Vagina (tissue), 2 donors: ENCODE results near the gene TCAF1.
"Not testable (repeated sequence)": the region's sequence is repeated elsewhere in the genome, so short reads cannot be mapped to it uniquely, and the experiment has no call there.

ENCODE experiments used
- POLR2AphosphoS5 ChIP-seq, 2 donors: sonication (generic); formaldehyde crosslinking; IDR thresholded peaks; one replicate each; pipeline ENCODE4 v1.9.0; 2017; ENCODE audit warnings: antibody characterized with exemption in 2 of 2, mild to moderate bottlenecking in 2 of 2, low read depth in 1 of 2; ENCODE audit not compliant: insufficient read depth in 1 of 2
- TF ChIP-seq, protein P1 (sequence below), 3 experiments: fragments of 450-650 bp in 2 of 3; fragments of 200-600 bp in 1 of 3; sonication (generic) in 1 of 3; IDR thresholded peaks; one replicate each; pipeline ENCODE4 v1.5.1; 2017 to 2019; ENCODE audit warnings: antibody characterized with exemption in 3 of 3, mild to moderate bottlenecking in 2 of 3, moderate library complexity in 2 of 3

DNA sequence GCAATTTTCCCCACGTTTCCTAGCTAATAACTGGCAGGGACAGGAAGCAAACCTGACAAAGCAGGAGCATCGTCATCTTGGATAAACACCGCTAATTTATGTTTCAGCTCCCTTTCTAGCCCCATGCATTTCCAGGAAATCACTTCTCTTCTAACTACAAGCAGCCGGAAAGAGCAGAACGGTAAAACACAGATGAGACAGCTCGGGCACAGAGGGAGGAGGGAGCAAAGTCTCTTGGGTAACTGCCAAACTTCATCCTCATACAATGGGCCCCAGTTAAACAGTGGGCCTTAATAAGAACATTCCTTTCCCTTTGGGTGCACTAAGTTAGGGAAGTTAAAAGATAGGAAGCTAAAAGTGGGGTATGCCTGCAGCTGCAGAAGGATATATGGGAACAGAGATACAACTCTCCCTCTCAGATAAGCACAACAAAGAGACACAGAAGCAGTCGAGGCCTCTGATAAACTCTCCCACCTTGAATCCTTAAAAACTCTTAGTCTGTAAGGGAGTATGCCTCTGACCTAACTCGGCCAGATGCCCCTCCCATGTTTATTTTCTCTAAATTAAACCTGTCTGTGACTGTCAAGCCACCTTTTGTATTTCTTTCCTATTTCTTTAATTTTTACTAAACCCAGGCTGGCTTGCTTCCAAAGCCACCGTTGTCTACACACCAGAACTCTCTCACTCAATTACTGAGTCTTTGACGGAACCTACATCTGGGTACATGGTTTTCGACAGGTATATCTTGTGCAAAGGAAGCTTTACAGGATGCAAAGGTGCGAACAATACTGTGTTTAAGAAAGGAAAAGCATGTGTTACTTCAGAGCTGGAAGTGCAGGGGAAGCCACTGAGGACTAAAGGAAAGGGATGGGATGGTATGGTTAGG lies 80.3 kb downstream of the TCAF1 start:
- TF ChIP-seq, protein P1, sequence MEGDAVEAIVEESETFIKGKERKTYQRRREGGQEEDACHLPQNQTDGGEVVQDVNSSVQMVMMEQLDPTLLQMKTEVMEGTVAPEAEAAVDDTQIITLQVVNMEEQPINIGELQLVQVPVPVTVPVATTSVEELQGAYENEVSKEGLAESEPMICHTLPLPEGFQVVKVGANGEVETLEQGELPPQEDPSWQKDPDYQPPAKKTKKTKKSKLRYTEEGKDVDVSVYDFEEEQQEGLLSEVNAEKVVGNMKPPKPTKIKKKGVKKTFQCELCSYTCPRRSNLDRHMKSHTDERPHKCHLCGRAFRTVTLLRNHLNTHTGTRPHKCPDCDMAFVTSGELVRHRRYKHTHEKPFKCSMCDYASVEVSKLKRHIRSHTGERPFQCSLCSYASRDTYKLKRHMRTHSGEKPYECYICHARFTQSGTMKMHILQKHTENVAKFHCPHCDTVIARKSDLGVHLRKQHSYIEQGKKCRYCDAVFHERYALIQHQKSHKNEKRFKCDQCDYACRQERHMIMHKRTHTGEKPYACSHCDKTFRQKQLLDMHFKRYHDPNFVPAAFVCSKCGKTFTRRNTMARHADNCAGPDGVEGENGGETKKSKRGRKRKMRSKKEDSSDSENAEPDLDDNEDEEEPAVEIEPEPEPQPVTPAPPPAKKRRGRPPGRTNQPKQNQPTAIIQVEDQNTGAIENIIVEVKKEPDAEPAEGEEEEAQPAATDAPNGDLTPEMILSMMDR (IDR thresholded peaks at IDR 0.05) = not testable (repeated sequence)
- TF ChIP-seq POLR2AphosphoS5 (IDR thresholded peaks at IDR 0.05; ENCODE audit: insufficient read depth in 1 of 2, low read depth in 1 of 2) = not testable (repeated sequence)
